Left renal cortex interstitium (tissue), 4 donors: Measurements from ENCODE around the gene POC1A. TPM values are rescaled to one million over a fixed set of nuclear protein-coding genes. Genes with fewer than 3 reads are reported as not detected.

Source experiments
- DNase-seq, 4 donors: peaks; one replicate each; pipeline ENCODE4 v3.0.0-alpha.2; 2013; ENCODE audit warnings: low read depth in 4 of 4, low spot score in 2 of 4, missing footprints in 1 of 4
- polyA plus RNA-seq, 4 donors: library from polyadenylated mRNA; unstranded; fragments of 120-200 nt; gene quantifications; one replicate each; pipeline ENCODE4 v1.2.1, GENCODE V29; 2013; ENCODE audit not compliant: insufficient read length in 4 of 4

Gene POC1A
- polyA plus RNA-seq, 4 donors = 7.5 to 8.4 (median 7.9) TPM

DNA sequence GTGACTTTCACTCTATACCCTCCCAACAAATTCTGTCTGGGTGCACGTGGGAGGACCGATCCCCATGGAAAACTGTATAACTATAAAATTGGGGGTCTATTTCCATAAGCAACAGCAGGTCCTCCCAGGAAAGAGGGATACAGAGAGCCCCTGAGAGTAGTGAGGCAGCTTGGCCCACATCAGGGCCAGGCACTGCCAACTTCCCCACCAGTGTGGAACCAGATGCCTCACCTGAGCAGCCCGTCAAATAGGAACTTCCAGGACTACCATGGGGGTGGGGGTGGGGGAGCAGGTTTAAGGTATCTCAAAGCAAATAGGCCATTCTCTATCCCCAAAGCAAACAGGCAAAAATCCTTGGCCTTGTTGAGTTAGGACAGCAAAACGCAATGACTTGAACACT is 64.5 kb downstream of the POC1A start:
- no peak for DNase-seq

GRCh38 chr3:52088445-52089367 is 65.5 kb downstream of the POC1A start:
- no peak for DNase-seq

- DNase-seq = no peak
These were observed 66.5 kb downstream of the POC1A start for GRCh38 chr3:52087731-52088130.

GRCh38 chr3:52086976-52087663 is 67.1 kb downstream of the POC1A start:
- DNase-seq = no peak

DNA sequence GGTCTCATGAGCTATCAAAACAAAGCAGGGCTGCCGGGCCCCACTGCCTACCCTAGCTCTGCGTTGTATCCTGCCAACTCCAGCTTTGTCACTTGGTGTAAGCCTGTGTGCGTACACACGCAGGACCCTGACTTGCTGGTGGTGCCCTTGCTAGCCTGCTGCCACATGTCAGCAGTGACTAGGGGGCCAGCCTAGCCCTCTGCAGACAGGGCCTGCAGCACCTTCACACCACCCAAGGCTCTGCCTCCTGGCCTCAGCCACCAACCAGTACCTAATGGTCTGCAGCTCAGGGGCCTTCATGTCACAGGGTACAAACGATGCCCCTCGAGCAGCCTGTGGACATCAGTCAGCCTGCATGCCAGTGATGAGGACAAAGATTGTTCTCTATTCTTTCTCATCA is 67.8 kb downstream of the POC1A start:
- DNase-seq = no peak

GRCh38 chr3:52085681-52086282 is 68.4 kb downstream of the POC1A start:
- DNase-seq = no peak

GRCh38 chr3:52084954-52085680 is 69.1 kb downstream of the POC1A start:
- DNase-seq = no peak

- DNase-seq = no peak
These were observed 69.8 kb downstream of the POC1A start for GRCh38 chr3:52084216-52084945.

- DNase-seq = no peak
These were observed 70.6 kb downstream of the POC1A start for GRCh38 chr3:52083556-52084087.

DNA sequence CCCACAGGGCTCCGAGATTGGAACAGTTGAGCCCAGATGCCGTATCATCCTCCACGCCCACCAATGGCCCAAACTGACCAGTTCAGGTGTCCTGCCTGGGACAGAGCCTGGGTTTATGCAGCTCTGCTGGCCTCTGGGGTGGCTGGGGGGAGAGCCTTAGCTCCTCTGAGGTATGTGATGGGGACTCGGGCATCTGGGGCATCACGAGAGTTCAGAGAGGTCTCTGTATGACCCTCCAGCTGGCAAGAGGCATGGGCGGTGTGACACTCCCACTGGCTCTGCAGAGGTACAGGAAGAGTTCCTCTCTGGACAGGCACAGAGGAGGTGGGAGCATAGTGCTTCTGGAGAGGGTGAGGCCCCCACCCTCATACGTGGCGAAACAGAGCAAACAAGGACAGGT is 71.3 kb downstream of the POC1A start:
- DNase-seq = no peak

GRCh38 chr3:52080830-52081719 is 73.1 kb downstream of the POC1A start:
- no peak for DNase-seq

DNA sequence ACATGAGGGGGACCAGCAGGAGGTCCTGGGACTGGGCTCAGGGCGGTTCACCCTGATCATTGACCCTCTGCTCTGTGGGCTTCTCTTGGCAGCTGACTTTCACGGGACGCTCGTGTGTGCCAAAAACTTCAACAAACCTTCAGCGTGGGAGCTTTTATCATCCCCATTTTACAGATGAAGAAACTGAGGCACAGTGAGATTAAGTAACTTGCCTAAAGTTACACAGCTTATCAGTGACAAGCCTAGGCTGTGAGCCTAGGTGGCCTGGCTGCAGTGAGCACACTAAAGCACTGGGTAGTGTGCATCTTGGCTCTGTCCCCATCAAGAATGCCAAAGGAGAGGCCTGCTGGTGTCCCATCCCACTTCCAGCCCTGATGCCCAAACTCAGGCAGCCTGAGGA is 74.3 kb downstream of the POC1A start:
- DNase-seq = no peak

- no peak for DNase-seq
These were observed 75.3 kb downstream of the POC1A start for GRCh38 chr3:52078781-52079560.

- no peak for DNase-seq
These were observed 76.3 kb downstream of the POC1A start for GRCh38 chr3:52077925-52078324.

- no peak for DNase-seq
These were observed 77.1 kb downstream of the POC1A start for GRCh38 chr3:52076896-52077780.

DNA sequence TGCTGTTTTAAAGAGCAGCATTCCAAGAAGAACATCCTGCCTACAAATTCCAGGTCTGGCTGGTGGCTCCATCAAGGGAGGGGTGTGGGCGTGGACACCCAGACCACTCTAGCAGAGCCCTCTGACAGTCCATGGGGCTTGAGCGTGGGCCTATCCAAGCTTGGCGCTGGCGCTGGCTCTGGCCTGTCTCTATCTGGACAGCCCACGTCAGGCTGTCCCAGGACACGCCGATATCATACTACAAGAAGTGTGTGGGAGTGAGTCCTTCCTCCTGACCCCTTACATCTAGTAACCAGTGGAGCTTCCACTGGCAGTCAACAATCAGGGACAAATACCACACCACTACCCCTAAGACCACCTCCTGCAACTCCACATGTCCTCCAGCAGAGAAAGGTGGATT is 80.7 kb downstream of the POC1A start:
- no peak for DNase-seq

DNA sequence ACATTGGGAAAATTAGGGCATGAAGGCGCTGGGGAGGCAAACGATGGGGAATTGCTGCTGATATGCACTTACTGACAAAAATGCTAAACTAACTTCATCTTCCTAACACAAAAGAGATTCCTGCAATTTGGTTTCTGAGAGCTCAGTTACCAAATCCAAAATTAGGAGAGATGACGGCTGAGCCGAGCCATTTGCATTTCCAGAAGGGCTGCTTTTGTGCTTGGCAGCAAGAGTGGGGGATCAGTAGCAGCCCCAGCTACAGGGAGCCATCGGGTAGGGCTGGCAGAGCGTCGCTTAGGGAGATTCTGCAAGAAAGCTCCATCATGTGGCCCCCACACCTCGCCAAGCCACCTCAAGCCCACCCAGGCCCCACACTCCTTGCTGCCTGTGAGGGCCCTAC is 81.8 kb downstream of the POC1A start:
- no peak for DNase-seq
